Activated T-helper 1 cell treated with anti-CD3 and anti-CD28 coated beads, Interleukin-12 subunit alpha, Interleukin-12 subunit beta, Interleukin-2, Interleukin-4 antibody, amounts not matched to agents 30 ng/mL and 10 ng/mL and 1 ng/mL, durations not matched to agents 14 hours and 24 hours and 36 hours (primary cell): ENCODE measurements around the gene DOC2A. TPM values are rescaled to one million over a fixed set of nuclear protein-coding genes. Genes with fewer than 3 reads are reported as not detected.
"Not testable (repeated sequence)": the region's sequence is repeated elsewhere in the genome, so short reads cannot be mapped to it uniquely, and the experiment has no call there.

ENCODE experiments used
- DNase-seq: peaks from one replicate; pipeline ENCODE4 v3.0.0; 2021; ENCODE audit warnings: low spot score
- H3K27ac Mint-ChIP-seq: one replicate; pipeline ENCODE4 v1.8.0; 2021; ENCODE audit warnings: mild to moderate bottlenecking, mixed read lengths
- H3K27me3 Mint-ChIP-seq: one replicate; pipeline ENCODE4 v1.8.0; 2022; ENCODE audit warnings: mild to moderate bottlenecking, moderate library complexity, mixed read lengths; ENCODE audit not compliant: insufficient read depth
- H3K36me3 Mint-ChIP-seq: one replicate; pipeline ENCODE4 v1.8.0; 2021; ENCODE audit warnings: low read depth, mixed read lengths
- H3K4me1 Mint-ChIP-seq: one replicate; pipeline ENCODE4 v1.8.0; 2021; ENCODE audit warnings: low read depth, mixed read lengths
- H3K4me3 Mint-ChIP-seq: one replicate; pipeline ENCODE4 v1.8.0; 2021; ENCODE audit warnings: mild to moderate bottlenecking, moderate library complexity, mixed read lengths
- H3K9me3 Mint-ChIP-seq: one replicate; pipeline ENCODE4 v1.8.0; 2021; ENCODE audit warnings: mixed read lengths
- intact Hi-C: fragments of 100-400 bp; cut with micrococcal nuclease; formaldehyde crosslinking; loops from one replicate; pipeline ENCODE4 v1.15.1; 2024
- total RNA-seq: library from RNA; stranded (reverse); gene quantifications from 2 replicates; pipeline ENCODE4 v1.2.3, GENCODE V29; 2022

Gene DOC2A
- 2.0 and 2.3 TPM in 2 replicates for total RNA-seq

- no peaks in the 10 kb centered on the region for H3K36me3 Mint-ChIP-seq
- peaks cover 29% of the 10 kb centered on the region for H3K27me3 Mint-ChIP-seq
- intact Hi-C loops = no loop called here
- no peak within 1 kb of the TSS for H3K27ac Mint-ChIP-seq
- no peaks in the 10 kb centered on the region for H3K9me3 Mint-ChIP-seq
- no peak for DNase-seq
- peak within 1 kb of the TSS; percentile 87 for H3K4me3 Mint-ChIP-seq
- peaks cover 6% of the 10 kb centered on the region for H3K4me1 Mint-ChIP-seq
These were observed at the start of gene DOC2A for GRCh38 chr16:30010844-30011713. TSS of gene DOC2A (minus strand) at chr16:30011027. CDS start at chr16:30010222, 805 bp downstream.

GRCh38 chr16:30060346-30060745 is 49.5 kb upstream of the DOC2A start:
- no peak overlapping the region for H3K27ac Mint-ChIP-seq
- peaks cover 1% of the 10 kb centered on the region for H3K4me1 Mint-ChIP-seq
- DNase-seq = no peak
- H3K4me3 Mint-ChIP-seq = no peak overlapping the region
- intact Hi-C loops = no loop called here
- peaks cover 1% of the 10 kb centered on the region for H3K27me3 Mint-ChIP-seq
- H3K9me3 Mint-ChIP-seq = no peaks in the 10 kb centered on the region
- H3K36me3 Mint-ChIP-seq = peaks cover 2% of the 10 kb centered on the region

GRCh38 chr16:30054959-30055553 is 44.2 kb upstream of the DOC2A start:
- DNase-seq = peak; percentile 39
- H3K36me3 Mint-ChIP-seq = no peaks in the 10 kb centered on the region
- H3K4me1 Mint-ChIP-seq = peaks cover 28% of the 10 kb centered on the region
- peak overlapping the region; percentile 59 for H3K4me3 Mint-ChIP-seq
- intact Hi-C loops = no loop called here
- no peak overlapping the region for H3K27ac Mint-ChIP-seq
- no peaks in the 10 kb centered on the region for H3K9me3 Mint-ChIP-seq
- no peaks in the 10 kb centered on the region for H3K27me3 Mint-ChIP-seq

GRCh38 chr16:30054451-30054850 is 43.6 kb upstream of the DOC2A start:
- no peak for DNase-seq
- H3K9me3 Mint-ChIP-seq = no peaks in the 10 kb centered on the region
- H3K4me1 Mint-ChIP-seq = peaks cover 28% of the 10 kb centered on the region
- no peaks in the 10 kb centered on the region for H3K36me3 Mint-ChIP-seq
- H3K27me3 Mint-ChIP-seq = no peaks in the 10 kb centered on the region
- H3K27ac Mint-ChIP-seq = no peak overlapping the region
- intact Hi-C loops = no loop called here
- H3K4me3 Mint-ChIP-seq = peak overlapping the region; percentile 59

GRCh38 chr16:30053376-30054015 is 42.7 kb upstream of the DOC2A start:
- H3K4me3 Mint-ChIP-seq = peak overlapping the region; percentile 87
- no peaks in the 10 kb centered on the region for H3K9me3 Mint-ChIP-seq
- no peaks in the 10 kb centered on the region for H3K36me3 Mint-ChIP-seq
- H3K4me1 Mint-ChIP-seq = peaks cover 28% of the 10 kb centered on the region
- DNase-seq = no peak
- no peaks in the 10 kb centered on the region for H3K27me3 Mint-ChIP-seq
- H3K27ac Mint-ChIP-seq = peak overlapping the region; percentile 48
- intact Hi-C loops = loop anchor here (1.0 to 2.0 kb wide), 3 partner anchors 11 to 191 kb away; partner anchors contain the start of genes CDIPT and INO80E

GRCh38 chr16:30052671-30053372 is 42.0 kb upstream of the DOC2A start:
- Mint-ChIP-seq H3K36me3 (no peaks in the 10 kb centered on the region), H3K9me3 (no peaks in the 10 kb centered on the region), H3K27ac (peak overlapping the region; percentile 82), H3K4me3 (peak overlapping the region; percentile 87), H3K27me3 (no peaks in the 10 kb centered on the region), H3K4me1 (peaks cover 28% of the 10 kb centered on the region)
- intact Hi-C loops = loop anchor here (1.0 to 2.0 kb wide), 3 partner anchors 11 to 190 kb away; partner anchors contain the start of genes CDIPT and INO80E
- peak; percentile 89 for DNase-seq

GRCh38 chr16:30051518-30051917 is 40.7 kb upstream of the DOC2A start:
- Mint-ChIP-seq H3K4me3 (peak overlapping the region; percentile 85), H3K27me3 (peaks cover 3% of the 10 kb centered on the region), H3K36me3 (no peaks in the 10 kb centered on the region), H3K9me3 (no peaks in the 10 kb centered on the region), H3K4me1 (peaks cover 28% of the 10 kb centered on the region), H3K27ac (peak overlapping the region; percentile 61)
- intact Hi-C loops = no loop called here
- DNase-seq = no peak

- H3K4me3 Mint-ChIP-seq = no peak overlapping the region
- H3K36me3 Mint-ChIP-seq = no peaks in the 10 kb centered on the region
- H3K9me3 Mint-ChIP-seq = no peaks in the 10 kb centered on the region
- H3K27ac Mint-ChIP-seq = no peak overlapping the region
- DNase-seq = no peak
- H3K4me1 Mint-ChIP-seq = peaks cover 22% of the 10 kb centered on the region
- intact Hi-C loops = no loop called here
- H3K27me3 Mint-ChIP-seq = peaks cover 3% of the 10 kb centered on the region
These were observed 39.0 kb upstream of the DOC2A start for GRCh38 chr16:30049871-30050270.

GRCh38 chr16:30046588-30046987 is 35.8 kb upstream of the DOC2A start:
- H3K27me3 Mint-ChIP-seq = peaks cover 18% of the 10 kb centered on the region
- no peaks in the 10 kb centered on the region for H3K36me3 Mint-ChIP-seq
- no peak for DNase-seq
- H3K4me1 Mint-ChIP-seq = peaks cover 3% of the 10 kb centered on the region
- no peak overlapping the region for H3K27ac Mint-ChIP-seq
- H3K4me3 Mint-ChIP-seq = no peak overlapping the region
- H3K9me3 Mint-ChIP-seq = no peaks in the 10 kb centered on the region
- intact Hi-C loops = no loop called here

GRCh38 chr16:30046178-30046577 is 35.4 kb upstream of the DOC2A start:
- H3K9me3 Mint-ChIP-seq = no peaks in the 10 kb centered on the region
- intact Hi-C loops = no loop called here
- no peak for DNase-seq
- no peaks in the 10 kb centered on the region for H3K36me3 Mint-ChIP-seq
- H3K4me3 Mint-ChIP-seq = no peak overlapping the region
- peaks cover 18% of the 10 kb centered on the region for H3K27me3 Mint-ChIP-seq
- no peaks in the 10 kb centered on the region for H3K4me1 Mint-ChIP-seq
- H3K27ac Mint-ChIP-seq = no peak overlapping the region

- intact Hi-C loops = no loop called here
- Mint-ChIP-seq H3K27ac (no peak overlapping the region), H3K9me3 (no peaks in the 10 kb centered on the region), H3K27me3 (peaks cover 29% of the 10 kb centered on the region), H3K4me1 (no peaks in the 10 kb centered on the region), H3K4me3 (no peak overlapping the region), H3K36me3 (peaks cover 2% of the 10 kb centered on the region)
- no peak for DNase-seq
These were observed 31.0 kb upstream of the DOC2A start for GRCh38 chr16:30041841-30042240.

GRCh38 chr16:30040690-30041089 is 29.9 kb upstream of the DOC2A start:
- H3K27ac Mint-ChIP-seq, intact Hi-C loops, H3K9me3 Mint-ChIP-seq, H3K4me3 Mint-ChIP-seq, DNase-seq, H3K4me1 Mint-ChIP-seq, H3K36me3 Mint-ChIP-seq: not testable (repeated sequence)
- H3K27me3 Mint-ChIP-seq = peaks cover 33% of the 10 kb centered on the region
